ENCODE measurements around the gene CEP170B. TPM values are rescaled to one million over a fixed set of nuclear protein-coding genes. Genes with fewer than 3 reads are reported as not detected.

CEP170B gene
- 1 to 10 TPM; 6.1 to 7.9 TPM for total RNA-seq

DNA sequence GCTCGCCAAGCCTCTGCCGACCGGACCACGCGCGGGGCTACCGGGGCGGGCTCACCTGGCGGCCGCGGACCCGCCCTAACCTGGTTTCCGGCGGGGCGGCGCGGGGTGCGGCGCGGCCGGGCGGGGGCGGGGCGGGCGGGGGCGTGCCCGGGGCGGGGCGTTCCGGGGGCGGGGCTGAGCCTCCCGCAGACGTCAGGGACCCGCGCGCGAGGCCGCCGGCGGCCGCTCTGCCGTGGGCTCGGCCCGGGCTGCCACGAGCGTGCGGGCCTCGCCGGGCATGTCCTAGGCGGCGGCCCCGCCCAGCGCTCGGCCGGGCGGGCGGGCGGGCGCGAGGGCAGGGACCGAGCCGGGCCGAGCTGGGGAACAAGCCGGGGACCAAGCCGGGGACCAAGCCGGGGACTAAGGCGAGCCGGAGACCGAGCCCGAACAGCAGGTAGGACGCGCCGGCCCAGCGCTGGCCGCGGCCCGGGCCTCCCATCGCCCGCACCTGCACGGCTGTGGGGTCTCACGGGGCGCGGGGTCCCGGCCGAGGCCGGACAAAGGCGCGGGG, at the start of gene CEP170B:
Gene CEP170B, plus strand, starts transcription at position 188 of the 550 bp plus-strand sequence. CDS start 3,183 bp downstream, outside the sequence.
- Mint-ChIP-seq H3K36me3 (ENCODE audit: insufficient read depth in 2 of 2) (no peaks in the 10 kb centered on the region), H3K9me3 (no peaks in the 10 kb centered on the region), H3K4me1 (ENCODE audit: low read depth) (peaks cover 5% of the 10 kb centered on the region), H3K4me3 (peak within 1 kb of the TSS; percentile 66 to 81), H3K27me3 (ENCODE audit: low read depth) (peaks cover 17% of the 10 kb centered on the region), H3K27ac (no peak within 1 kb of the TSS)
- peak; percentile 80 to 81 for ATAC-seq (replicated peaks in 1 of 2)
- DNase-seq, result peak; percentile 50 to 52

DNA sequence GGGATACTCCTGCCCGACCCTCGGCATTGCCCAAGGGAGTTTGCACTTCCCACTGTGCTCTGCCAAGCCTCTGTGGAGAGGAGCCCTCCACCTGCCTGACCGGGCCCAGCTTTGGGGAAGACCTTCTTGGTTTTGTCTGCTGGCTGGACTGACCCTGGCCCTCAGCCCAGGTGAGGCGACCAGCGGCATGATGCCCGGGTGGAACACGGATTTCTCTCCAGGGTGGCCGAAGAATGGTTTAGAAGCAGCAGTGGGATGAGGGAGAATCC, 48.5 kb upstream of the CEP170B start:
- ATAC-seq (replicated peaks in 1 of 2) (no peak), DNase-seq (no peak)
- Mint-ChIP-seq H3K4me1 (ENCODE audit: low read depth) (peaks cover 29% of the 10 kb centered on the region), H3K4me3 (peak overlapping the region; percentile 85 to 94), H3K9me3 (no peaks in the 10 kb centered on the region), H3K27me3 (ENCODE audit: low read depth) (no peaks in the 10 kb centered on the region), H3K27ac (peak overlapping the region; percentile 96), H3K36me3 (ENCODE audit: insufficient read depth in 2 of 2) (no peaks in the 10 kb centered on the region)

DNA sequence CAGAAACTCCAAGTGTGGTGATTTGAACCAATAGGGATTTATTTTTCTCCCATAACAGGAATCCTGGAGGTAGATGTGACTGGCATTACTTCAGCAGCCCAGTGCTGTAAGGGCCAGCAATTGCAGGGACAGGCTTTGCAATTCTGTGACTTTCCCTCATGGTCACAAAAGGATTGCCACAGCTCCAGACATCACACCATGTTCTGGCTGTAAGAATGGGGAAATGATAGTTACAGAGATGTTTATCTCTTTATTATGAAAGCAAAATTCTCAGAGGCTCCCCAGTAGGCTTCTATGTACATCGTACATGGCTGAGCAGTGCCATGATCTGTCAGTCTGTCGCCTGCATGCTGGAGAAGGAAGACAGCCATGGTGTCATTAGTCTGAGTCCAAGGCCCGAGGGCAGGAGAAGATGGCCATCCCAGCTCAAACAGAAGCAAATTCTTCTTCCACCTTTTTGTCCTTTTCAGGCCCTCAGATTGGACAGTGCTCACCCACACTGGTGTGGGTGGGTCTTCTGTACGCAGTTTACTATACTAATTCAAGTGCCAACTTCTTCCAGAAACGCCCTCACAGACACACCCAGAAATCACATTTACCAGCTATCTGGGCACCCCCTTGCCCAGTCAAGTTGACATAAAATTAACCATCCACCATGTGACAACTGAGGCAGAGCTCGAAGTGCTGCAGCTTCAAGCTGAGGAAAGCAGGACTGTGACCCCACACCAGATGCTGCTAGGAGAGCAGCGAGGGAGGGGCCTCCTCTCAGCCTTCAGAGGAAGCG, 46.9 kb upstream of the CEP170B start:
- Mint-ChIP-seq H3K4me1 (ENCODE audit: low read depth) (peaks cover 29% of the 10 kb centered on the region), H3K27ac (no peak overlapping the region), H3K4me3 (peak overlapping the region in 1 of 2 donors; percentile 94), H3K9me3 (no peaks in the 10 kb centered on the region), H3K36me3 (ENCODE audit: insufficient read depth in 2 of 2) (no peaks in the 10 kb centered on the region), H3K27me3 (ENCODE audit: low read depth) (no peaks in the 10 kb centered on the region)
- ATAC-seq (replicated peaks in 1 of 2) (no peak), DNase-seq (no peak)

DNA sequence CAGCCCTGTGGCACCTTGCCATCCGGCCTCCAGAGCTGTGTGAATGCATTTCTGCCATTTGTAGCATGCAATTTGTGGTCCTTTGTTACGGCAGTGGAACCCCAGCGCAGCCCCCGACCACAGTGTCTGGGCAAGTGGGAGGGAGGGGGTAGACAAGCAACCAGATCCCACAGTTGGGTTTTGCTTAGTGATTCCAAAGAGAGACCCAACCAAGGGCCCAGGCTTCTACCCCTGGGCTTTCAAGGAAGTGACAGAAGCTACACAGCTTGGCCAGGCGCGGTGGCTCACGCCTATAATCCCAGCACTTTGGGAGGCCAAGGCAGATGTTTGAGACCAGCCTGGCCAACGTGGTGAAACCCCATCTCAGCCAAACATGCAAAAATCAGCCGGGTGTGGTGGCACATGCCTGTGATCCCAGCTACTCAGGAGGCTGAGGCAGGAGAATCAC, 46.3 kb upstream of the CEP170B start:
- H3K27me3 Mint-ChIP-seq (ENCODE audit: low read depth), result no peaks in the 10 kb centered on the region
- H3K27ac Mint-ChIP-seq, result no peak overlapping the region
- DNase-seq, result no peak
- no peaks in the 10 kb centered on the region for H3K9me3 Mint-ChIP-seq
- no peak overlapping the region for H3K4me3 Mint-ChIP-seq
- ATAC-seq (replicated peaks in 1 of 2), result no peak
- peaks cover 27% of the 10 kb centered on the region for H3K4me1 Mint-ChIP-seq (ENCODE audit: low read depth)
- no peaks in the 10 kb centered on the region for H3K36me3 Mint-ChIP-seq (ENCODE audit: insufficient read depth in 2 of 2)

DNA sequence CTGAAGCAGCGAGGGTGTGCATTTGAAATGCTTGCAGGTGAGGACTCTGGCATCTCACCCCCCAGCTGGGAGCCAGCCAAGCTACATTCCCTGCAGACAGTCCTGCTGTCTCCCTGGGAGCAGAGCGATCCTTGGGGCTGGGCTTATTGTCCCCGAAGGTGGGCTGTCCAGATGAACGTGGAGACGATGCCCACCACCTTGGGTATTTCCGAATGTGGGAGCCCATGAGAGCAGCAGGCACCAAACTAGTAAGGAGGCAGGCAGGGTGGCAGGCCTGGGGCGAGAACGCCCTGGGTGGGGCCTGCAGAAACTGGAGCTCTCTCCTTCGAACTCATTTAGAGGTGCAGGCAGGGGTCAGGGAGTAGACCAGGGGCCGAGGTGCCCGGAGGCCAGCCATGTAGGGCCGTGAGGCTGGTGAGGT, 45.7 kb upstream of the CEP170B start:
- Mint-ChIP-seq H3K27me3 (ENCODE audit: low read depth) (peaks cover 5% of the 10 kb centered on the region), H3K36me3 (ENCODE audit: insufficient read depth in 2 of 2) (peaks cover 0 to under 1% of the 10 kb centered on the region in 2 donors), H3K9me3 (peaks cover 1% of the 10 kb centered on the region in 2 donors), H3K4me3 (no peak overlapping the region), H3K4me1 (ENCODE audit: low read depth) (peaks cover 21% of the 10 kb centered on the region), H3K27ac (no peak overlapping the region)
- DNase-seq (no peak), ATAC-seq (replicated peaks in 1 of 2) (no peak)

DNA sequence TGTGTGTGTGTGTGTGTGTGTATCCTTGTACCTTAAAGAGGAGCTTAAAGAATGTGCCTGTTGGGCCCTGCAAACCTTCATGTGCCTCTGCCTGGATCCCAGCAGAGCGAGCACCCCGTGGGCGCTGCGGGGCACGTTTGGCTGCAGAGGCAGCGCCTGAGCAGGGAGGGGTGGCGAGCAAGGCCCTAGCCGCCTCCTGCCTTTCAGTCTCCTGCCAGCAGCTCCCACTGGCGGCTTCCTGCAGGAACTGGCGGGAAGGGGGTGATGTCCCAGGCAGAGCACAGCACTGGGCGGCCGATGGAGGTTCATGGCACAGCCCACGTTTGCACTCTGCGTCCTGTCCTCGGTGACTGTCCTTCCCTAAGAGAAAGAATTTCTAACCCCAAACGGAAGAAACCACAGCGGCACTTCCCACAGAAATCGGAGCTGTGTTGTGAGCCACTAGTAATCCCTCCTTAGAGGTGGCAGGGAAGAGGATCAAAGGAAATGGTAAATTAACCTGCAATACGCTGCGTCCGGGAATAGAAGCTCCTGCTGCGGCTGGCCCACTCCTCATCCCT, 44.3 kb upstream of the CEP170B start:
- peaks cover 6 to 7% of the 10 kb centered on the region in 2 donors for H3K9me3 Mint-ChIP-seq
- ATAC-seq (replicated peaks in 1 of 2), result no peak
- no peak for DNase-seq
- peaks cover 5 to 8% of the 10 kb centered on the region in 2 donors for H3K36me3 Mint-ChIP-seq (ENCODE audit: insufficient read depth in 2 of 2)
- H3K4me3 Mint-ChIP-seq, result no peak overlapping the region
- H3K27me3 Mint-ChIP-seq (ENCODE audit: low read depth), result peaks cover 18% of the 10 kb centered on the region
- no peak overlapping the region for H3K27ac Mint-ChIP-seq
- peaks cover 23% of the 10 kb centered on the region for H3K4me1 Mint-ChIP-seq (ENCODE audit: low read depth)

DNA sequence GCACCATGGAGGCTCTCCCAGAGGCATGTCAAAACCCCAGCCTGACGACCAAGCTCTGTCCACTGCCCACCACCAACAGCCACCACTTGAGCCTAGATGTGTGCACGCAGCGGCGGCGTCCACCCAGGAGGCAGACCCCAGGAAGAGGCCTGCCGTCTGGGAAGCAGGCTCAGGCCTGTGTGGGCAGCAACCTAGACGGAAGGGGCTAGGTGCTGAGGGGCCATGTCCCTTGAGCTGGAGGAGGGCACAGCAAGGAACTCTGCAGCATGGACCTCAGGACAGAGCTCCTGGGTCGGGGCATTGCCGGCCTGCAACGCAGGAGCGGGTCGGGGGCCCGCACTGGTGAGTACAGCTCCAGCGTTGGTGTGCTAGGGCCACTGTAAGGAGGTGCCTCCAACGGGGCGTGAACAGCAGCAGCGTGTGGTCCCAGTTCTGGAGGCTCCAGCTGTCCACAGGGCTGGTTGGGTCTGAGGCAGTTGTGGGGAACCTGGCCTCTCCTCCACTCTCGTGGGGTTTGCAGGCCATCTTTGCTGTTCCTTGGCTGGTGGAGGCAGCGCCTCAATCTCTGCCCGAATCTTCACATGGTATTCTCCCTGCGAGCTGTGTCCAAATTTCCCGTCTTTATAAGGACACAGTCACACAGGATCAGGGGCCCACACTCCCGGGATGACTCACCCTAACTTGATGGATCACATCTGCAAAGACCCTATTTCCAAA, 43.7 kb upstream of the CEP170B start:
- peaks cover 6 to 7% of the 10 kb centered on the region in 2 donors for H3K9me3 Mint-ChIP-seq
- H3K4me1 Mint-ChIP-seq (ENCODE audit: low read depth), result peaks cover 25% of the 10 kb centered on the region
- peaks cover 5 to 8% of the 10 kb centered on the region in 2 donors for H3K36me3 Mint-ChIP-seq (ENCODE audit: insufficient read depth in 2 of 2)
- DNase-seq (no peak), ATAC-seq (replicated peaks in 1 of 2) (no peak)
- peaks cover 20% of the 10 kb centered on the region for H3K27me3 Mint-ChIP-seq (ENCODE audit: low read depth)
- no peak overlapping the region for H3K4me3 Mint-ChIP-seq
- H3K27ac Mint-ChIP-seq, result no peak overlapping the region

DNA sequence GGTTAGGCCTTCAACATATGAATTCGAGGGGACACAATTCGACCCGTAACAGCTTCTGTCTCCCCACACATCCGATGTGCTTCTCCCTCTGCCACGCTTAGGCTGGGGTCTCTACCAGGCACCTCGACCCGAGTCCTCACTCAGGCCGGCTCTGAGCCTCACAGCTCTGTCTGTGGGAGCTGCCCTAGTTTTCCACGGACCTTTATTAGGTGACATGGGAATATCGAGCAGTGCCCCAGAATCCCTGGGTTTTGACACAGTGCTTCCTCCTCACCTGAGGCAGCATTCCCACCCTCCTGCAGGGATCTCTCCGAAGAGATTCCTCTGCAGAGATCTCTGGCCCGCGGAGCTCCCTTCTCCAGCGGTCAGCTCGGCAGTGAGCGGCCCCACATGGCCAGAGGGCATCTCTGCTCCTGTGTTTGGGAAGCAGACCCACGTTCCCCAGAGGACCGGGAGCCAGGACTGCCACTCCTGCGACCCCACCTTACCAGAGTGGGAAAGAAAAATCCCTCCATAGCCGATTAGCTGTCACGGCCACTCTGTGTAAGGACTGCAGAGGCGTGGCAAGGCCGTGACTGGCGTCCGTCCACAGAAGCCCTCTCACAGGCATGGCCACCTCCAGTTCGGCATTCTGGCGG, 43.0 kb upstream of the CEP170B start:
- H3K4me1 Mint-ChIP-seq (ENCODE audit: low read depth), result peaks cover 23% of the 10 kb centered on the region
- H3K27ac Mint-ChIP-seq, result no peak overlapping the region
- peaks cover 20% of the 10 kb centered on the region for H3K27me3 Mint-ChIP-seq (ENCODE audit: low read depth)
- H3K36me3 Mint-ChIP-seq (ENCODE audit: insufficient read depth in 2 of 2), result peaks cover 5 to 8% of the 10 kb centered on the region in 2 donors
- no peak overlapping the region for H3K4me3 Mint-ChIP-seq
- ATAC-seq (replicated peaks in 1 of 2) (no peak), DNase-seq (no peak)
- H3K9me3 Mint-ChIP-seq, result peaks cover 6 to 7% of the 10 kb centered on the region in 2 donors

DNA sequence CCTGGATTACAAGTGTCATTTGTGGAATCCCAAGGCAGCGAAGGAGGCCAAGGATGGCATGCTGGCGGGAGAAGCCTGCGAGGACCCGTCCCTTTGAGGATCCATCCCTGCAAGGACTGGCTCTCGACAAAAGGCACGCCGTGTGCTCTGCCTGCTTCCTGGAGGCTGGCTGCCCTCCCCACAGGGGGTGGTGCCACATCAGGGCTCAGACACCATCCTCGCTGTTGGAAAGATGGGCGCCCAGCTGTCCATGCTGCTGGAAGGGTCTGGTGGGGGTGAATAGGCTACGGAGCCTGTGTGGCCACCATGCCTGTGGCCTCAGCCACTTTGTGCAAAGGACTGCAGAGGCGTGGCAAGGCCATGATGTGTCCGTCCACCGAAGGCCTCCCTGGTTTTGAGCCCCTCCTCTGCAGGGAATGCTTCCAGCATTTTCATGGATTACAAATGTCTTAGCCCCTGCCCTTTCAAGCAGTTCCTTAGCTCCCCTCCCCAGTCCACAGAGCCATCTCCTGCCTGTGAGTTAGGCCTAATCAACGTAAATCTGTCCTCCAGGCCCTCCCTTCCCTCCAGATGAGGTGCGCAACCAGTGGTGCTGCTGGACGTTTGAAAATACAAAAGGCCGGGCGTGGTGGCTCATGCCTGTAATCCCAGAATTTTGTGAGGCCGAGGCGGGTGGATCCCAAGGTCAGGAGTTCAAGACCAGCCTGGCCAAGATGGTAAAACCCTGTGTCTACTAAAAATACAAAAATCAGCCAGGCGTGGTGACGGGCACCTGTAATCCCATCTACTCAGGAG, 42.0 kb upstream of the CEP170B start:
- Mint-ChIP-seq H3K4me1 (ENCODE audit: low read depth) (peaks cover 21% of the 10 kb centered on the region), H3K36me3 (ENCODE audit: insufficient read depth in 2 of 2) (peaks cover 5 to 8% of the 10 kb centered on the region in 2 donors), H3K4me3 (no peak overlapping the region), H3K27ac (no peak overlapping the region), H3K9me3 (peaks cover 6 to 7% of the 10 kb centered on the region in 2 donors), H3K27me3 (ENCODE audit: low read depth) (peaks cover 20% of the 10 kb centered on the region)
- no peak for ATAC-seq (replicated peaks in 1 of 2)
- DNase-seq, result no peak

DNA sequence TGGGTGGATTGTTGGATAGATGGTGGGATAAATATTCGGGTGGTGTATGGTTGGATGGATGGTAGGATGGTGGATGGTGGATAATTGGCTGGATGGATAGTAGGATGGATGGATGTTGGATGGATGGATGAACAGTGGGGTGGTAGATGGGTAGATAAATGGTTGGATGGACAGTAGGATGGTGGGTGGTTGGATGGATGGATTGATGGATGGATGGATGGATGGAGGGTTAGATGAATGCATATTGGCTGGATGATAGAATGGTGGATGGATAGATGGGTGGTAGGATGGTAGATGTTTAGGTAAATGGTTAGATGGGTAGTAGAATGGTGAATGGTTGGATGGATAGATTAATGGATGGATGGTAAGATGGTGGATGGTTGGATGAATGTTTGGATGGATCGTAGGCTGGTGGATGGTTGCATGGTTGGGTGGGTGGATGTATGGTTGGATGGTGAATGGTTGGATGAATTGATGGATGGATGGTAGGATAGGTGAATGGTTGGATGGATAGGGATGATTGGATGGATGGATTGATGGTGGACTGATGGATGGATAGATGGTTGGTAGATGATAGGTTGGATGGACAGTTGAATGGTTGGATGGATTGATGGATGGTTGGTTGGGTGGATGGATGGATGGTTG, 40.6 kb upstream of the CEP170B start:
- Mint-ChIP-seq H3K4me1 (ENCODE audit: low read depth) (peaks cover 15% of the 10 kb centered on the region), H3K27ac (no peak overlapping the region), H3K27me3 (ENCODE audit: low read depth) (peaks cover 20% of the 10 kb centered on the region), H3K9me3 (peaks cover 6 to 7% of the 10 kb centered on the region in 2 donors), H3K36me3 (ENCODE audit: insufficient read depth in 2 of 2) (peaks cover 5 to 8% of the 10 kb centered on the region in 2 donors), H3K4me3 (peak overlapping the region; percentile 89 to 91)
- no peak for ATAC-seq (replicated peaks in 1 of 2)
- no peak for DNase-seq

DNA sequence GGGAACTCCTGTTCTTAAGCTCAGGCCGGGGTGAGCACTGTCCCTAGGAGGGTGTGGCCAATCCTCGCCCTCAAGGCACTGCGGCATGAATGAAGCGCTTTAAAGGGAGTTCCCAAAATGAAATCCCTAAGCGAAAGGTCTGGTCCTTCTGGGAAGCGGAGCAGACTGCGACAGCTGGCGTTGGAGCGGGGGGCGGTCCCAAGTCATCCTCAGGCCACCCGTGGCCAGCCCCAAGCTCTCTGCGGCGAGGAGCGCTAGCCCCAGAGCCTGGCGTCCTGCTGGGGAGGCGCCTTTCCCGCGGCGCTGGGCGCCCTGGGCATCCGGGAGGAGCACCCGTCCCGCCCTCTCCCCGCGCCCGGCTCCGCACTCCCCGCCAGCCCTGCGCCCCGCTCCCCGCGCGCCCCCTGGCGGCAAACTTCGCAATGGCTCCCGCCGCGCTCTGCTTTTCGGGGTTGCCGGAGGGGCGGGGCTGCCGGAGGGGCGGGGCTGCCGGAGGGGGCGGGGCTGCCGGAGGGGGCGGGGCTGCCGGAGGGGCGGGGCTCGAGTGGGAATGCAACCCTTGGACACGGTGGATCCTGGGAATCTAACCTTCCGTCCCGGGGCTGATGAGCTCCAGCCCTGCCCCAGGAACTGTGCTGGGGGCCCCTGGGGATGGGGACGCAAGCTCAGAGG, 38.7 kb upstream of the CEP170B start:
- H3K27ac Mint-ChIP-seq, result no peak overlapping the region

More for the DNA sequence above, 38.7 kb upstream of the CEP170B start:
- H3K36me3 Mint-ChIP-seq (ENCODE audit: insufficient read depth in 2 of 2), result peaks cover 5 to 8% of the 10 kb centered on the region in 2 donors
- ATAC-seq (replicated peaks in 1 of 2), result peak; percentile 90 to 91
- H3K4me3 Mint-ChIP-seq, result peak overlapping the region; percentile 89 to 91
- peaks cover 15% of the 10 kb centered on the region for H3K4me1 Mint-ChIP-seq (ENCODE audit: low read depth)
- peaks cover 6 to 7% of the 10 kb centered on the region in 2 donors for H3K9me3 Mint-ChIP-seq
- peaks cover 20% of the 10 kb centered on the region for H3K27me3 Mint-ChIP-seq (ENCODE audit: low read depth)
- DNase-seq, result peak; percentile 95 to 98

All from activated T-cell treated with anti-CD3 and anti-CD28 coated beads, Interleukin-2, amount 50 U/mL, for 72 hours (primary cell).